IPS-11a (cell line): Measurements from ENCODE around the gene PRKX.
"Not testable (repeated sequence)": the region's sequence is repeated elsewhere in the genome, so short reads cannot be mapped to it uniquely, and the experiment has no call there.

ENCODE experiments used
- H3K4me3 ChIP-seq: one replicate; pipeline ENCODE4 v1.5.1; 2013; ENCODE audit warnings: low read depth, low read length, control low read depth

The PRKX gene

DNA sequence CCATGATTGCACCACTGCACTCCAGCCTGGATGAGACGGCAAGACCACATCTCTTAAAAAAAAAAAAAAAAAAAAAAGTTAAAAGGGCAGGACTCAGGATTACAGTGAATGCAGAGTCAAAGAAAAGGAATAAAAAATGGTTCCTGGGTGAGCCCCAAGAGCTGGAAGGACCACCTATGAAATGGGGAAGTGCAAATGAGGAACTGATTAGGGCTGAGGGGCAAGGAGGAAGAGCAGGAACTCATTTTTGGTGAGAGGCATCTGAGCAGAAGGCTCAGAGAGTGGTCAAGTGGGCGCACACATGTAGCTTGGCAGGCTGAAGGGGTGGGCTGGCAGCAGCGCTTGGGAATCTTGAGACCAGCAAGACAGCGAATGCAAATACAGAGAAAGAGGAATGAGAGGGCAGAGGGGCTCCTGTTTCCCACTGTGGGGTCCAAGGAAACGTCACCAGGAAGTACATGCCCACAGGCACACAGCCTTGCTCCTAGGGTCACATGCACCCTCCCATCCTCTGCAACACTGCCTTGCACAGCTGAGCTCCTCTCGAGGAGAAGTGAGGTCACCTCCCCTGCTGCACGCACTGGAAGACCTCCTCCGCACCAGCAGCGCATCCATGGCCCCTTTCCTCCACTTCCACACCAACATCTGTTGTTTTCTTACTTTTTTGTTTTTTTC lies 49.7 kb downstream of the PRKX start:
- H3K4me3 ChIP-seq, result not testable (repeated sequence)

DNA sequence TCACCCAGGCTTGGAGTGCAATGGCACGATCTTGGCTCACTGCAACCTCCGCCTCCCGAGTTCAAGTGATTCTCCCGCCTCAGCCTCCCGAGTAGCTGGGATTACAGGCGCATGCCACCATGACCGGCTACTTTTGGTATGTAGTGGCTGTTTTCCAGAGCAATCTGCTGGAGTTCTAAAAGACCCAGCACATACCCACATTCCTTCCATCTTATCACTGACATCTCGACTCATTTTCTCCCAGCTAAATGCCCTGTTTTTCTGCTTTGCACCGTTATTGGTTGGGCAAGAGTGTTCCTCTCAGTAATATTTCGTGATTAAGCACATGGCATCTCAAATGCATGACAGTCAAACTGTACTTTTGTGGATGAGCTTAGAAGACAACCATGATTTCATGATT lies 53.7 kb downstream of the PRKX start:
- H3K4me3 ChIP-seq, result no peak overlapping the region

DNA sequence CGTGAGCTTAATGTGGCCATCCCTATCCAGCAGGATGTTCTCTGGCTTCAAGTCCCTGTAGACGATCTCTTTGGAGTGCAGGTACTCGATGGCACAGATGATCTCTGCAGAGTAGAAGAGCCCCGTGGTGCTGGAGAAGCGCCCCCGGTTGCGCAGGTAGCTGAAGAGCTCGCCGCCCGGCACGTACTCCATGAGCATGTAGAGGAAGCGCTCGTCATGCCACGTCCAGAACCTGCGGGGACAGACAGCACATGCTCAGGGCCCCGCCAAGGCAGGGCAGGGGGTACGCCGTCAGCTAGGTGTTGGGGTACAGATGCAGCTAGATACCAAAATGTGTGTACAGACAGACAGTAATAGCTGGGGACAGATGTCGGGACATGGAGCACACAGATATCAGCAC lies 58.3 kb downstream of the PRKX start:
- H3K4me3 ChIP-seq, result no peak overlapping the region

DNA sequence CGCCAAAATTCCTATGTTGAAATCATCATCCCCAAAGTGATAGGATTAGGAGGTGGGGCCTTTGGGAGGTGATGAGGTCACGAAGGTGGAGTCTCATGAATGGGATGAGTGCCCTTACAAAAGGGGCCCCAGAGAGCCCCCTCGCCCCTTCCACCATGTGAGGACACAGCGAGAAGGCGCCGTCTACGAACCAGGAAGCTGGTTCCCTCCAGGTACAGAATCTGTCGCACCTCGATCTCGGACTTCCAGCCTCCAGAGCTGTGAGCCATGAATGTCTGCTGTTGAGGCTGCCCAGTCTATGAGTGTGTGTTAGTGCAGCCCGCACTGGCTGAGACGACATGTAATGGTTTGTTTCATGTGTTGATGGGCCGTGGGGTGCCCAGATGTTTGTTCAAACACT lies 60.3 kb downstream of the PRKX start:
- H3K4me3 ChIP-seq, result no peak overlapping the region

DNA sequence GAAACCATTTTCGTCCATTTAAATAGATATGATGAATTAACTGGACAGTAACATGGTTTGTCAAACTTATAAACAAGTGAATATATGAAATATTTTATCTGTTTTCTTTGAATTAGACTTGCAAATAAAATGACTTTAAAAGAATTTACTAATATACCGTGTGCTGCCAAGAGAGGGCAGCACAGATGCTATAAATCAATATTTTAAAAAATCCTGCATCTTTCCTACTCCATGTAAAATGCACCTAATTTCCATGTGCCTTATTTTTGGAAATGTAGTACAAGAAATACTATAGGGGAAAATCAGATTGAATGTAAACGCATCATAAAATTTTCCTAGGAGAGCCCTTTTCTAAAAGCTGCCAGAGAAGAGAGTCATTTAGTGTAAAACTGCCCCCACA lies 62.2 kb downstream of the PRKX start:
- H3K4me3 ChIP-seq, result no peak overlapping the region

DNA sequence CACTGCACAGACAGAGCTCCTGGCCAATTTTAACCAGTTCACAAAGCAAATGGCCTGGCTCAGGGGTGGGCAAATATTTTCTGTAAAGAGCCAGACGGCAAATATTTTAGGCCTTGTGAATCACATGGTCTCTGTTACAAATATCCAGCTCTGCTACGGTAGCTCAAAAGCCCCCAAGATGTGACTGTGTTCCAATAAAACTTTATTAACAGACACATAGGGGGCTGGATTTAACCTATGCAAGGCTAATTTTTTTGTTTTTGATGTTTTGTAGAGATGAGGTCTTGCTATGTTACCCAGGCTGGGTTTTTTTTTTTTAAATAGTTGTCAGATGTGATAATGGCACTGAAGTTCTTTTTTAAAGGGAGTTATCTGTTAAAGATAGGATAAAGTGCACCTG lies 65.4 kb downstream of the PRKX start:
- no peak overlapping the region for H3K4me3 ChIP-seq

DNA sequence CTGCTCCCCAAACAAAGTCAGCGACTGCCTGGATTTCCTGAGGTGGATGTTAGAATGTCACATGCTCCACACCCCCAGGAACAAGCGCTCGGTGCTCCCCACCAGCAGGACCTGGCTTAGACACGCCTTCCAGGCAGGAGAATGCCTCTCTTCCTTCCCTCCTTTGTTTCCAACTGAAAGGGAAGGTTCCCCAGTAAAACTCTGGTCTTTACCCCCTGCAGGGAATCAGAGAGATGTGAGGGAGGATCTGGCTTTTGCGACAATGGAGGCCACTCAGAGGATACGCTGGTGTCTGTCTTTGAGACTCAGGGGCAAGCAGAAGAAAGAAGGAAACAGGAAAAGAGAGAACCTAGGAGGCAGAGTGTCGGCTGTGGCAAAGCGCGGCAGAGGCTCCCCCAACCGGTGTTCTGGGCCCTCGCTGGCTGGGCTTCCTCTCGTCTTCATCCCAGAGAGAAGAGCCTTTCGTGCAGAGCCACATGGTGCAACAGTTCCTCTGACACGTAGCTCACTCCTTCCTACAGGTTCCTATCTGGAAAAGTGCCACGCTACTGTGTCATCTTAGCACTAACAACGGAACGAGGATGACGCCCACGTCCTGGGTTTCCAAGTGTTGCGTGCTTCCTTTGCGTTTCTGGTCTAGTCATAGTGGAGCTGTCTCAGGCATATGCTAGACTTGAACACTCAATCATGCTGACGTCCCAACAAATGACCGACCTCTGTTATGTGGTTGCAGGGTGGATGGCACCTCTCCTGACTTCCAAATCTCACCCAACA lies 73.4 kb downstream of the PRKX start:
- H3K4me3 ChIP-seq, result not testable (repeated sequence)

DNA sequence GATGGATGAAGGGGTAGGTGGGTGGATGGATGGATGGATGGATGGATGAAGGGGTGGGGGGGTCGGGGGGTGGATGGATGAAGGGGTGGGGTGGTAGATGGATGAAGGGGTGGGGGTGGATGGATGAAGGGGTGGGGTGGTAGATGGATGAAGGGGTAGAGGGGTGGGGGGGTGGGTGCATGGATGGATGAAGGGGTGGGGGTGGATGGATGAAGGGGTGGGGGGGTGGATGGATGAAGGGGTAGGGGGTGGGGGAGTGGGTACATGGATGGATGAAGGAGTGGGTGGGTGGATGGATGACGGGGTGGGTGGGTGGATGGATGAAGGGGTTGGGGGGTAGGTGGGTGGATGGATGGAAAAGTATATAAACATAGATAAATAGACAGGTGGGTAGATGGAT lies 74.2 kb downstream of the PRKX start:
- no peak overlapping the region for H3K4me3 ChIP-seq

DNA sequence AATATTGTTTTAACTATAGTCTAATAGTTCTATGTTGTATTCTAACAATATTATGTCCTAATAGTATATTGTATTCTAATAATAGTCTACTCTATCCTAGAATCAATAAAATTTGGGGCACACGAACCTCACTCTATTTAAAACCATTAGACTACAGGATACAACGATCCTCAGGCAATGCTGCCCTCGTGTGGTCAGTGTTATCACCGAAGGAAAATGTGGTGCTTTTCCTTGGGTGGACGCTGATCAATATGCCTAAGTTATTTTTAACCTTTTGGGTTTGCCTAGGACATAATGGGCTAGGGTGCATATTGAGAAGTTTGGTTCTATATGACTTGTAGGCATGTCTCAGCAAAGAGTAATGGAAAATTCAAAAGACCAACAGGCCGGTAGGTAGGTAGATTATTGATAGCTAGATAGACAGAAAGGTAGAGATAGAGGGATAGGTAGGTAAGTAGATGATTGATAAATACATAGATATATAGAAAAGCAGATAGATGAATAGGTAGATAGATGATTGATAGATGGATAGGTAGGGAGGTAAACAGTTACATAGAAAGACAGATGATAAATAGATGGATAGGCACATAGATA lies 75.1 kb downstream of the PRKX start:
- no peak overlapping the region for H3K4me3 ChIP-seq

DNA sequence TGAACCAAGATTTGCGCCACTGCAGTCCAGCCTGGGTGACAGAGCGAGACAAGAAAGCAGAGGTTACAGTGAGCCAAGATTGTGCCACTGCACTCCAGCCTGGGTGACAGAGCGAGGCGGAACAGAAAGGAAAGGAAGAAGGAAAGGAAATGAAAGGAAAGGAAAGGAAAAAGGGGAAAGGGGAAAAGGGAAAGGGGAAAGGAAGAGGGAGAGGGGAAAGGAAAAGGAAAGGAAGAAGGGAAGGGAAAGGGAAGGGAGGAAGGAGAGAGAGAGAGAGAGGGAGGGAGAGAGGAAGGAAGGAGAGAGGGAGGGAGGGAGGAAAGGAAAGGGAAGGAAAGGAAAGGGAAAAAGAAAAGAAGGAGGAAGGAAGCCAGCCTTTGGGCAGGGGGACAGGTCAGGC lies 76.6 kb downstream of the PRKX start:
- H3K4me3 ChIP-seq, result no peak overlapping the region

DNA sequence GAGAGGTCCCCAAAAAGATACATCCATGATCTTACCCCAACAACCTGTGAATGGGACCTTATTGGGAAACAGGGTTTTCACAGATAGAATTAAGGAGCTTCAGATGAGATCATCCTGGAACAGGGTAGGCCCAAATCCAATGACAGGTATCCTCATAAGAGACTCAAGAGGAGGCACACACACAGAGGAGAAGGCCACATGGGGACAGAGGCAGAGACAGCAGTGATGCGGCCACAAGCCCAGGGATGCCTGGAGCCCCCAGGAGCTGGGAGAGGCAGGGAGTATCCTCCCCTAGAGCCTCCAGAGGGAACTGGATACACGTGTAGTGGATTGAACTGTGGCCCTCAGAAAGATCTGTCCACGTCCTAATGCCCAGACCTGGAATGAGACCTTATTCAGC lies 82.3 kb downstream of the PRKX start:
- H3K4me3 ChIP-seq, result no peak overlapping the region

DNA sequence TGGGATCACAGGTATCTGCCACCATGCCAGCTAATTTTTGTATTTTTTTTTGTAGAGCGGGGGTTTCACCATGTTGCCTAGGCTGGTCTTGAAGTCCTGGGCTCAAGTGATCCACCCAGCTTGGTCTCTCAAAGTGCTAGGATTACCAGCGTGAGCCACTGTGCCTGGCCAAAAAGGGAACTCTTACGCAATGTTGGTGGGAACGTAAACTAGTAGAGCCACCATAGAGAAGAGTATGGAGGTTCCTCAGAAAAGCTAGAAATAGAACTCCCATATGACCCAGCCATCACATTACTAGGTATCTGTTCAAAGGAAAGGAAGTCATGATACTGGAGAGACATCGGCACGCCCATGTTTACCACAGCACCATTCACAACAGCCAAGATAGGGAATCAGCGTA lies 85.9 kb downstream of the PRKX start:
- no peak overlapping the region for H3K4me3 ChIP-seq

DNA sequence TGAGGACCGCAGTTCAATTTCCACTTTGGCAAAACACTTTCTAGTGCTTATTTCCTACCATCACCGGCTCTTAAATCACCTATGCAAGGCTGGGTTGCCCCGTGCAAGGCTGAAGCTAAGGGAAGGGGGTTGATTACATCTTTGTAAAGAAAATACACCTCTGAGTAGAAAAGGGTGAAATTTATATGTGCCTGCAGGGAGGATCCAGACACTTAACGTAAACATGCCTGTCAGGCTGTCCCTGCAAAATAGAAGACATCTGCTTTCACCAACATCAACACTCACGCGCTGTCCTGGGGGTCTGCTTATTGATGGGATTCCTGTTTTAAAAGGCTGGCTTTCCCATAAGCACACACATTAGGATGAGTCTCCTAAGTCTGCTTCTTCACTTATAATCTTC lies 92.0 kb downstream of the PRKX start:
- no peak overlapping the region for H3K4me3 ChIP-seq

DNA sequence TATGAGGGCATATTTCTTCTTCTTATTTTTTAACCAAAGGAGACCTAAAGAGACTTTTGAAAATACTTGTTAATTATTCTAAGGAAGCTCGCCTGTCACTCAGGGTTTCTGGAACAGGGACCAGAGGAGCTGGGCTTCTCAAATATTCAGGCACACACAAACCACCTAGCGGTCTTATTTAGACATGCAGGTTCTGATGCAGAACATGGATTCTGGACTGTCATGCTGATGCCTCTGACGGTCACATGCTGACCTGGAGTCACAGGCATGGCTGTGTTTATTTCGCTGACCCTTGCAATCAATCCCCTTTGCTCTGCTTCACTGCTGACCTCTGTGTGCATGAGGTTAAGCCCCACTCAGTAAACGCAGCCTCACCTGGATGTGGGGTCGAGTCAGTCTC lies 101.7 kb downstream of the PRKX start:
- not testable (repeated sequence) for H3K4me3 ChIP-seq

DNA sequence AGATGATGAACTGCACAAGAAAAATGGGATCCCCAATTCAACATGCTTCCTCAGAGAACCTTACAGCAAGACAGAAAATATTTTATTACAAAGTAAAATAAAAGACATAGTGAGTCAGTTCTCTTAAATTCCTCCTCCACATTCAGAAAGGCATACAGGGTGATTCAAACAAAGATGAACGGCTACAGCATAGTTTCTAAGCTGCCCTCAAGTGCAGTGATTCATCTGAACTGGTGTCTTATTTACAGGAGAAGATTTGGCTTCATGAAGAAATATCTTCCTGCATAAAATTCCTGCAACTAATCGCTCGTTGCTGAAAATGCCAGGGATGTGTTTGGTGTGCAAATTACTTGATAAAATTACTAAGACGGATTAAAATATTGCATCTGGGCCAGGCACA lies 103.6 kb downstream of the PRKX start:
- H3K4me3 ChIP-seq, result no peak overlapping the region

DNA sequence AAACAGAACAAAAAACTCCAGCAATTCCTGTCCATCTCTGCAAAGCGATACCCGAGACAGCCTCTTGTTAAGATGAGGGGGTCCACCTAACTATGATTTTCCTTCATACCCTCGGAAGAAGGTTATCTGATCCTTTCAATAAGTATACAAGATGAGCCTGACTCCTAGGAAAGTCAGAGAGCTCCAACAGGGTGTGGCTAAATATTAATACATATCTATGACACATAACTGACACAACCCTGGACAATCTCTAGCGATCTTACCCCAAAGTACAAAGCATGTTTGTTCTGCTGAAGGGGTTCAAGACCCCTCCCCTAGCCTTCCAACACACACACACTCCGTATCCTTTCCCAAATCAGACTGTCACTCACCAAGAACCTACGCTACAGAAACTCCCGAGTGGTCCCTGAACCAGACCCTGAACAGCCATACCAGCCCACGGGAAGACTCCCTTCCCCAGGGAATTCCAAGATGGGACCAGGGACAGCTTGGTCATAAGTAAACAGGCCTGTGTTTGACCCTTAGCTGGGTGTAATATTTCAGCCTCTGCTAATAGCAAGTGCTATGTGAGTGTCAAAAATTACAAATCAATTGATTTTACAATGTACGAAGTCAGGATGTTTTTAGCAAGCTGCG lies 110.3 kb downstream of the PRKX start:
- no peak overlapping the region for H3K4me3 ChIP-seq

DNA sequence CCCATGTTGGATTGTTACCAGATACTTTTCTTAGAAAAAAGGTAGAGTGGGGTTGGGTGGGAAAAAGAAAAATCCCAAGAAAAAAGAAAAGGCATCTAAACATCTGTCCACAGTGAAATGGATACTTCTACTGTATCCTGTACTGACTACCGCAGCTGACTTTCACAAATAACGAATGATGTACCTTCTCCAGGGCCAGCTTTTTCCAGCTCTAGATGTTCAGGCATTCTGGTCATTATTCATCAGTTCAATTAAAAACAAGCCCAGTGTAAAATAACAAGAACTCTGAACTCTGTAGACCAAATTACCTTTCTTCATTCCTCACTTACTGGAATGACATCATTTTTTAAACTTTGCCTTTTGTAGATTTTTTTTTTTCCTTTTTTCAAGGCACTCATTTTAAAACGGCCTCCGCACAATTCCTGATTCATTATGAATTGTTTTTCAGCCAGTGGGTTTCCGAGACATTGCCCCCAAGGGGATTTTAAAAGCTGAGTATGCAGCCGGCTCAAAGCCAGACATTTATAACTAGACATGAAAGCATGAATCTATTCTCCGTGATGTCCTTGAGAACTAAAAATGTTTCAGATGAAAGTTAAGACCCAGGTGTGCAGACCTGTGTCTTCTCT lies 113.5 kb downstream of the PRKX start:
- H3K4me3 ChIP-seq, result no peak overlapping the region

DNA sequence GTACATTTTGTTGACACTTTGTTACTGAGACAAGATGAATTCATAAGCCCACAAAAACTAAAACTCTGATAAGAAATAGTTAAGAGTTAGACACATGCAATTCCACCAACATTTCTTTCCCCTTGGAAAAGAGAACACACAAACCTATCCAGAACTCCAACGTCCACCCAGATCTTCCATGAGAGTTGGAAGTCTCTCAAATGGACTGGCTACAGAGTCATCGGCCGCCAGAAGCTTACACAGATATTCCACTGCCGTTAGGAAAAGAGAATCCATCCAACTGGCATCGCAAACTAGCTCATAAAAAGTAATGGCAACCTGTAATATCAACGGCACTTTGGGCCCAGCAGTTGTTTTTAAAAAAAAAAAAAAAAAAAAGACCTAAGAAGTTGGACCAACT lies 114.7 kb downstream of the PRKX start:
- no peak overlapping the region for H3K4me3 ChIP-seq

DNA sequence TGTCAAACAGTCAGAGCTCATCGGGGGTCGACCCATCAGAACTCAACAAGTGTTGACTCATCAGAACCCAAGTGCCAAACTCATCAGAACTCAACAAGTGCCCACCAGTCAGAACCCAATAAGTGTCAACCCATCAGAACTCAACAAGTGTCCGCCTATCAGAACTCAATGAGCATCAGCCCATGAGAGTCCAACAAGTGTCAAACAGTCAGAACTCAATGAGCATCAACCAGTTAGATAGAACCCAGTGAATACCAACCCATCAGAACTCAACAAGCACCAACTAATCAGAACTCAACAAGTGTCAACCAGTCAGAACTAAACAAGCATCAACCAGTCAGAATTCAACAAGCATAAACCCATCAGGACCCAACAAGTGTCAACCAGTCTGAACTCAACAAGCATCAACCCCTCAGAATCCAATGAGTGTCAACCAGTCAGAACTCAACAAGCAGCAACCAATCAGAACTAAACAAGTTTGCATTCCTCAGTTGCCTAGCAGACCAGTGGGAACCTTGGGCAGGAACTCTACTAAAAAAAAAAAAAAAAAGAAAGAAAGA lies 115.3 kb downstream of the PRKX start:
- H3K4me3 ChIP-seq, result no peak overlapping the region

DNA sequence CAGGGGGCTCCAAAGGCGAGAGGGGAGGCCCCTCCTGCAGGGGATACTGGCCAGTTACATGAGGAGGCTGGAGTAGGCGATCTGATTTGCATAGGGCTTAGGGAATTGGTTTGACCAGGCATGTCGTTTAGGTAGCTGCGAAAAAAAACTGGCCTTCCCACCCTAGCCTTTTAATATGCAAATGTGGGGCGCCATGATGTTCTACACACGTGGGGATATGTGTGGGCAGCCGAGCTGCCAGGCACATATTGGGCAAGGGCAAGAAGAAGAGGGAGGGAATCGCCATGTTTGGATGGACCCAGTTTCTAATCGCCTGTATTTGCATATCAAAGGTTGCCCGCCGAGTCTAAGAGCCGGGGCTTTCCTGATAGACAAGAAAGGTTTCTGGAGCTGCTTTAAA lies 121.3 kb downstream of the PRKX start:
- H3K4me3 ChIP-seq, result no peak overlapping the region

DNA sequence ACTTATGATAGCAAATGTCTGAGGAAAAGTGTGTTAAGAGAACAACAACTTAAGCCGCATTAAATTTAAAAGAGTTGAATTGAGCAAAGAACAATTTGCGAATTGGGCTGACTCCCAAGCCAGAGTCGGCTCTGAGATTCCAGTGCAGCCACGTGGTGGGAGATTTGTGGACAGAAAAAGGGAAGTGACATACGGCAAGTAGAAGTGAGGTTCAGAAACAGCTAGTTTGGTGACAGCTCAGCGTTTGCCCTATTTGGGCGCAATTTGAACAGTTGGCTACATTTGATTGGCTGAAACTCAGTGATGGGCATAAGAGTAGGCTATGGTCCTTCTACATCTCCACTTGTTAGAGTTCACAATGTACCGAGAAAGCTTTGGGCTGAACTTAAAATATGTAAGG lies 124.0 kb downstream of the PRKX start:
- no peak overlapping the region for H3K4me3 ChIP-seq
